Smooth muscle cell (in vitro differentiated cells): Measurements from ENCODE around the gene ELANE. TPM values are rescaled to one million over a fixed set of nuclear protein-coding genes. Genes with fewer than 3 reads are reported as not detected.

Source experiments
- DNase-seq: peaks from one replicate; lab custom pipeline; 2025; ENCODE audit not compliant: unreplicated experiment; lab: John Stamatoyannopoulos, UW
- H2AFZ ChIP-seq: fragments of 200-600 bp; sonication (generic); 2 replicates; pipeline ENCODE4 v1.6.0; 2016; ENCODE audit warnings: antibody characterized with exemption, low read depth, mild to moderate bottlenecking
- H3F3A ChIP-seq: fragments of 200-600 bp; sonication (generic); 2 replicates; pipeline ENCODE4 v1.6.0; 2017; ENCODE audit warnings: antibody characterized with exemption, low read depth
- H3K27ac ChIP-seq: fragments of 200-600 bp; sonication (generic); 2 replicates; pipeline ENCODE4 v1.5.1; 2016; ENCODE audit warnings: low read depth, mild to moderate bottlenecking
- H3K27me3 ChIP-seq: fragments of 200-600 bp; sonication (generic); 2 replicates; pipeline ENCODE4 v1.6.1; 2016; ENCODE audit warnings: low read depth, mild to moderate bottlenecking
- H3K36me3 ChIP-seq: fragments of 200-600 bp; sonication (generic); 2 replicates; pipeline ENCODE4 v1.5.1; 2016; ENCODE audit warnings: low read depth
- H3K4me1 ChIP-seq: fragments of 200-600 bp; sonication (generic); 2 replicates; pipeline ENCODE4 v1.5.1; 2016; ENCODE audit warnings: low read depth
- H3K4me2 ChIP-seq: fragments of 200-600 bp; sonication (generic); 2 replicates; pipeline ENCODE4 v1.6.0; 2016; ENCODE audit warnings: mild to moderate bottlenecking
- H3K4me3 ChIP-seq: fragments of 200-600 bp; sonication (generic); 2 replicates; pipeline ENCODE4 v1.5.1; 2016; ENCODE audit warnings: mild to moderate bottlenecking
- H3K79me2 ChIP-seq: fragments of 200-600 bp; sonication (generic); 2 replicates; pipeline ENCODE4 v1.6.0; 2016; ENCODE audit warnings: low read depth, mild to moderate bottlenecking
- H3K9ac ChIP-seq: fragments of 200-600 bp; sonication (generic); 2 replicates; pipeline ENCODE4 v1.6.0; 2016; ENCODE audit warnings: low read depth
- H3K9me3 ChIP-seq: fragments of 200-600 bp; sonication (generic); replicated peaks from 2 replicates; pipeline ENCODE4 v1.5.1; 2016; ENCODE audit warnings: low read depth
- H4K20me1 ChIP-seq: fragments of 200-600 bp; sonication (generic); 2 replicates; pipeline ENCODE4 v1.6.0; 2016; ENCODE audit warnings: low read depth
- CTCF ChIP-seq: fragments of 200-600 bp; sonication (generic); IDR thresholded peaks from 2 replicates; pipeline ENCODE4 v1.5.1; 2017; ENCODE audit warnings: borderline replicate concordance, mild to moderate bottlenecking, antibody characterized with exemption; ENCODE audit not compliant: insufficient read depth, poor library complexity, severe bottlenecking
- WGBS: methylation state at CpG from one replicate; pipeline ENCODE4 v1.1.7; 2016; ENCODE audit warnings: low lambda C conversion rate; 5-methylcytosine and 5-hydroxymethylcytosine counted together
- polyA plus RNA-seq: library from polyadenylated mRNA; unstranded; fragments of >200 nt; fragmentation: Nextera tagmentation; extraction: Ambion mirVana; gene quantifications from 2 replicates; pipeline ENCODE4 v1.2.1, GENCODE V29; 2016
- total RNA-seq: library from RNA; depleted of rRNA; stranded (reverse); fragments of >200 nt; gene quantifications from 2 replicates; pipeline ENCODE4 v1.2.3, GENCODE V29; 2014

Gene ELANE
- total and polyA plus RNA-seq, 2 experiments from 2014 or later: not detected

GRCh38 chr19:821825-822503 is 30.1 kb upstream of the ELANE start, which contains the start of gene PLPPR3:
Gene PLPPR3 (minus strand): TSS chr19:821955. CDS start chr19:821559, 396 bp downstream.
- Histone ChIP-seq H4K20me1 (no peaks in the 10 kb centered on the region), H3K27me3 (no peaks in the 10 kb centered on the region), H3K4me2 (peak within 1 kb of the TSS; percentile 100), H3F3A (no peaks in the 10 kb centered on the region), H3K36me3 (no peaks in the 10 kb centered on the region), H3K9ac (peak within 1 kb of the TSS; percentile 34), H3K9me3 (no peaks in the 10 kb centered on the region), H3K79me2 (no peaks in the 10 kb centered on the region), H3K27ac (no peak within 1 kb of the TSS), H2AFZ (no peak within 1 kb of the TSS), H3K4me3 (peak within 1 kb of the TSS; percentile 77), H3K4me1 (peaks cover 5% of the 10 kb centered on the region)
- no peak for TF ChIP-seq CTCF
- DNase-seq: no peak
- WGBS: 0% methylated on average over 7 of the region's 86 CpGs

GRCh38 chr19:823565-824121 is 28.5 kb upstream of the ELANE start:
- no peak overlapping the region for H2AFZ ChIP-seq
- H3K9me3 ChIP-seq: no peaks in the 10 kb centered on the region
- no peaks in the 10 kb centered on the region for H3F3A ChIP-seq
- no peak overlapping the region for H3K9ac ChIP-seq
- no peaks in the 10 kb centered on the region for H3K79me2 ChIP-seq
- DNase-seq: no peak
- H3K4me2 ChIP-seq: no peak overlapping the region
- no peak for TF ChIP-seq CTCF
- no peaks in the 10 kb centered on the region for H3K27me3 ChIP-seq
- H3K4me3 ChIP-seq: no peak overlapping the region
- WGBS: 69% methylated on average over 12 of the region's 12 CpGs
- peaks cover 5% of the 10 kb centered on the region for H3K4me1 ChIP-seq
- no peak overlapping the region for H3K27ac ChIP-seq
- H3K36me3 ChIP-seq: no peaks in the 10 kb centered on the region
- H4K20me1 ChIP-seq: no peaks in the 10 kb centered on the region

GRCh38 chr19:824885-825284 is 27.2 kb upstream of the ELANE start:
- Histone ChIP-seq H3K79me2 (no peaks in the 10 kb centered on the region), H3F3A (no peaks in the 10 kb centered on the region), H4K20me1 (no peaks in the 10 kb centered on the region)

More at GRCh38 chr19:824885-825284, 27.2 kb upstream of the ELANE start:
- no peak for DNase-seq
- 88% methylated on average over 15 of the region's 15 CpGs for WGBS
- no peak overlapping the region for H2AFZ ChIP-seq
- no peaks in the 10 kb centered on the region for H3K36me3 ChIP-seq
- H3K27me3 ChIP-seq: no peaks in the 10 kb centered on the region
- TF ChIP-seq CTCF: no peak
- H3K9ac ChIP-seq: no peak overlapping the region
- H3K4me1 ChIP-seq: peaks cover 5% of the 10 kb centered on the region
- H3K4me2 ChIP-seq: no peak overlapping the region
- H3K9me3 ChIP-seq: no peaks in the 10 kb centered on the region
- no peak overlapping the region for H3K4me3 ChIP-seq
- no peak overlapping the region for H3K27ac ChIP-seq
